Upper lobe of left lung (tissue), 6 donors: ENCODE results near the gene KDM4F. TPM values are rescaled to one million over a fixed set of nuclear protein-coding genes. Genes with fewer than 3 reads are reported as not detected.

Experiments
- ATAC-seq, 2 donors: fragments of 200-7000 bp; cut with Tn5 transposase; one replicate each; pipeline ENCODE4 v1.9.1; 2022; ENCODE audit warnings: mild to moderate bottlenecking in 2 of 2, moderate library complexity in 2 of 2; ENCODE audit not compliant: low FRiP score in 2 of 2
- DNase-seq, 2 donors: peaks; one replicate each; pipeline ENCODE4 v3.0.0-alpha.2; 2019 to 2020
- H3K27ac ChIP-seq, 4 donors: fragments of 200-600 bp; sonication (generic); one replicate each; pipeline ENCODE4 v1.5.1; 2016 to 2019
- H3K27me3 ChIP-seq, 4 donors: fragments of 200-600 bp; sonication (generic); one replicate each; pipeline ENCODE4 v1.5.1; 2017 to 2019
- H3K36me3 ChIP-seq, 4 donors: fragments of 200-600 bp; sonication (generic); one replicate each; pipeline ENCODE4 v1.5.1; 2016 to 2019
- H3K4me1 ChIP-seq, 4 donors: fragments of 200-600 bp; sonication (generic); one replicate each; pipeline ENCODE4 v1.5.1; 2018 to 2019
- H3K4me3 ChIP-seq, 4 donors: fragments of 200-600 bp; sonication (generic); one replicate each; pipeline ENCODE4 v1.5.1; 2017 to 2019; ENCODE audit warnings: mild to moderate bottlenecking in 2 of 4, moderate library complexity in 1 of 4
- H3K9me3 ChIP-seq, 4 donors: fragments of 200-600 bp; sonication (generic); one replicate each; pipeline ENCODE4 v1.5.1; 2018 to 2019
- CTCF ChIP-seq, 6 experiments: fragments of 450-650 bp in 4 of 6; fragments of 200-600 bp in 2 of 6; sonication (generic) in 2 of 6; IDR thresholded peaks; one replicate each; pipeline ENCODE4 v1.5.1; 2016 to 2019; ENCODE audit warnings: antibody characterized with exemption in 6 of 6
- EP300 ChIP-seq, 4 donors: sonication (generic); formaldehyde crosslinking; IDR thresholded peaks; one replicate each; pipeline ENCODE4 v1.5.1; 2017; ENCODE audit warnings: antibody characterized with exemption in 4 of 4, control low read depth in 2 of 4
- POLR2A ChIP-seq, 4 donors: fragments of 450-650 bp; IDR thresholded peaks; one replicate each; pipeline ENCODE4 v1.5.1; 2016 to 2017; ENCODE audit warnings: antibody characterized with exemption in 4 of 4, mild to moderate bottlenecking in 2 of 4
- POLR2AphosphoS5 ChIP-seq, 2 donors: sonication (generic); formaldehyde crosslinking; IDR thresholded peaks; one replicate each; pipeline ENCODE4 v1.5.1; 2017; ENCODE audit warnings: antibody characterized with exemption in 2 of 2
- WGBS, 2 donors: methylation state at CpG; one replicate each; pipeline ENCODE4 v1.1.5; 2017 to 2018; 5-methylcytosine and 5-hydroxymethylcytosine counted together
- total RNA-seq, 6 donors: library from RNA; depleted of rRNA in 4 of 6; stranded (reverse); fragments of >200 nt in 4 of 6; gene quantifications; one replicate each; pipeline versions ENCODE4 v1.1.0 to v1.2.1, GENCODE V29; 2016 to 2021
- donor health status: DM: no; HTN: no; CAD: no; lungs with moderate emphysema.
- donor health status: DM: no; HTN: yes; CAD: no; lungs with severe emphysema.

Gene KDM4F
- total RNA-seq, 6 donors from 2014 or later, result not detected

GRCh38 chr11:95081412-95081811, 32.2 kb downstream of the KDM4F start:
- Histone ChIP-seq H3K4me3 (no peak overlapping the region), H3K36me3 (no peaks in the 10 kb centered on the region), H3K27me3 (no peaks in the 10 kb centered on the region), H3K4me1 (peaks cover 12 to 28% (median 19%) of the 10 kb centered on the region in 4 donors), H3K9me3 (no peaks in the 10 kb centered on the region), H3K27ac (peak overlapping the region in 3 of 4 donors; percentile 42 to 78 (median 50))
- peak in 1 of 2 donors; percentile 36 for TF ChIP-seq POLR2AphosphoS5 (IDR thresholded peaks at IDR 0.05)
- TF ChIP-seq CTCF (IDR thresholded peaks at IDR 0.05), result no peak
- TF ChIP-seq POLR2A (IDR thresholded peaks at IDR 0.05), result no peak
- TF ChIP-seq EP300 (IDR thresholded peaks at IDR 0.05), result peak in 1 of 4 donors; percentile 12
- ATAC-seq (peak in 1 of 2 donors; percentile 50), DNase-seq (peak in 1 of 2 donors; percentile 40)
- WGBS, 2 donors, result 23 to 42% methylated on average over 3 to 4 of the region's 4 CpGs

GRCh38 chr11:95082576-95083001, 33.4 kb downstream of the KDM4F start:
- Histone ChIP-seq H3K9me3 (no peaks in the 10 kb centered on the region), H3K27ac (peak overlapping the region in 1 of 4 donors; percentile 17), H3K4me3 (no peak overlapping the region), H3K36me3 (no peaks in the 10 kb centered on the region), H3K4me1 (peaks cover 6 to 19% (median 11%) of the 10 kb centered on the region in 4 donors), H3K27me3 (no peaks in the 10 kb centered on the region)
- DNase-seq (no peak), ATAC-seq (no peak)
- TF ChIP-seq POLR2AphosphoS5 (IDR thresholded peaks at IDR 0.05), result no peak
- TF ChIP-seq POLR2A (IDR thresholded peaks at IDR 0.05), result no peak
- TF ChIP-seq EP300 (IDR thresholded peaks at IDR 0.05), result no peak
- TF ChIP-seq CTCF (IDR thresholded peaks at IDR 0.05), result no peak
- WGBS, 2 donors, result 100% methylated on average over 2 of the region's 2 CpGs

- Histone ChIP-seq H3K27ac (no peak overlapping the region), H3K9me3 (no peaks in the 10 kb centered on the region), H3K27me3 (no peaks in the 10 kb centered on the region), H3K36me3 (no peaks in the 10 kb centered on the region), H3K4me1 (peaks cover 7 to 13% (median 9%) of the 10 kb centered on the region in 4 donors), H3K4me3 (no peak overlapping the region)
- DNase-seq (no peak), ATAC-seq (no peak)
- TF ChIP-seq POLR2A (IDR thresholded peaks at IDR 0.05), result no peak
- TF ChIP-seq EP300 (IDR thresholded peaks at IDR 0.05), result no peak
- no peak for TF ChIP-seq CTCF (IDR thresholded peaks at IDR 0.05)
- no peak for TF ChIP-seq POLR2AphosphoS5 (IDR thresholded peaks at IDR 0.05)
Measured at GRCh38 chr11:95084509-95084908, 35.3 kb downstream of the KDM4F start.

GRCh38 chr11:95085117-95085816, 36.0 kb downstream of the KDM4F start:
- DNase-seq (no peak), ATAC-seq (no peak)
- Histone ChIP-seq H3K27me3 (no peaks in the 10 kb centered on the region), H3K4me1 (peaks cover 7 to 13% (median 10%) of the 10 kb centered on the region in 4 donors), H3K36me3 (no peaks in the 10 kb centered on the region), H3K4me3 (no peak overlapping the region), H3K9me3 (no peaks in the 10 kb centered on the region), H3K27ac (no peak overlapping the region)
- 84 to 91% methylated on average over 3 of the region's 3 CpGs for WGBS, 2 donors
- no peak for TF ChIP-seq POLR2A (IDR thresholded peaks at IDR 0.05)
- no peak for TF ChIP-seq CTCF (IDR thresholded peaks at IDR 0.05)
- no peak for TF ChIP-seq POLR2AphosphoS5 (IDR thresholded peaks at IDR 0.05)
- TF ChIP-seq EP300 (IDR thresholded peaks at IDR 0.05), result no peak

GRCh38 chr11:95086151-95086550, 36.9 kb downstream of the KDM4F start:
- no peaks in the 10 kb centered on the region for H3K9me3 ChIP-seq
- H3K36me3 ChIP-seq, result no peaks in the 10 kb centered on the region
- peaks cover 10 to 18% (median 17%) of the 10 kb centered on the region in 4 donors for H3K4me1 ChIP-seq
- DNase-seq (no peak), ATAC-seq (no peak)
- no peak overlapping the region for H3K27ac ChIP-seq
- H3K4me3 ChIP-seq, result no peak overlapping the region
- no peak for TF ChIP-seq POLR2AphosphoS5 (IDR thresholded peaks at IDR 0.05)
- no peak for TF ChIP-seq CTCF (IDR thresholded peaks at IDR 0.05)
- TF ChIP-seq EP300 (IDR thresholded peaks at IDR 0.05), result no peak
- no peak for TF ChIP-seq POLR2A (IDR thresholded peaks at IDR 0.05)
- 90 to 98% methylated on average over 2 of the region's 2 CpGs for WGBS, 2 donors
- no peaks in the 10 kb centered on the region for H3K27me3 ChIP-seq
